HTERT RPE-1 (cell line): ENCODE measurements around the gene PTPN5.

Experiments
- in situ Hi-C: fragments of 300-500 bp; cut with MboI; formaldehyde crosslinking; loops from 4 replicates; pipeline ENCODE4 v1.14.3; 2020; ENCODE audit warnings: low sequenced_read_pairs

Gene PTPN5

GRCh38 chr11:18773681-18774080 is 17.9 kb downstream of the PTPN5 start:
- in situ Hi-C loops = no loop called here

- in situ Hi-C loops = no loop called here
Observed at GRCh38 chr11:18773104-18773503, 18.5 kb downstream of the PTPN5 start.

GRCh38 chr11:18772211-18772610 is 19.4 kb downstream of the PTPN5 start:
- in situ Hi-C loops = no loop called here

GRCh38 chr11:18771266-18772035 is 20.1 kb downstream of the PTPN5 start:
- in situ Hi-C loops = no loop called here

- in situ Hi-C loops = no loop called here
Observed at GRCh38 chr11:18770479-18771125, 21.0 kb downstream of the PTPN5 start.

- in situ Hi-C loops = no loop called here
Observed at GRCh38 chr11:18769802-18770456, 21.7 kb downstream of the PTPN5 start.

- in situ Hi-C loops = no loop called here
Observed at GRCh38 chr11:18768978-18769377, 22.6 kb downstream of the PTPN5 start.

GRCh38 chr11:18768472-18768901 is 23.1 kb downstream of the PTPN5 start:
- in situ Hi-C loops = no loop called here

- in situ Hi-C loops = no loop called here
Observed at GRCh38 chr11:18766015-18766414, 25.6 kb downstream of the PTPN5 start.

- in situ Hi-C loops = no loop called here
Observed at GRCh38 chr11:18765554-18765953, 26.0 kb downstream of the PTPN5 start.

- in situ Hi-C loops = no loop called here
Observed at GRCh38 chr11:18761741-18762140, 29.9 kb downstream of the PTPN5 start.

GRCh38 chr11:18761144-18761543 is 30.5 kb downstream of the PTPN5 start:
- in situ Hi-C loops = no loop called here

GRCh38 chr11:18757811-18758210 is 33.8 kb downstream of the PTPN5 start:
- in situ Hi-C loops = no loop called here

- in situ Hi-C loops = no loop called here
Observed at GRCh38 chr11:18756889-18757288, 34.7 kb downstream of the PTPN5 start.

- in situ Hi-C loops = no loop called here
Observed at GRCh38 chr11:18754308-18754707, 37.3 kb downstream of the PTPN5 start.

GRCh38 chr11:18752502-18752901 is 39.1 kb downstream of the PTPN5 start:
- in situ Hi-C loops = no loop called here

GRCh38 chr11:18750944-18751343 is 40.7 kb downstream of the PTPN5 start:
- in situ Hi-C loops = no loop called here

- in situ Hi-C loops = no loop called here
Observed at GRCh38 chr11:18749681-18750319, 41.8 kb downstream of the PTPN5 start.

GRCh38 chr11:18748766-18749365 is 42.7 kb downstream of the PTPN5 start:
- in situ Hi-C loops = no loop called here

GRCh38 chr11:18745251-18745650 is 46.3 kb downstream of the PTPN5 start:
- in situ Hi-C loops = no loop called here

- in situ Hi-C loops = no loop called here
Observed at GRCh38 chr11:18743900-18744514, 47.6 kb downstream of the PTPN5 start.
